ENCODE measurements around the gene ZCCHC17.

The ZCCHC17 gene

DNA sequence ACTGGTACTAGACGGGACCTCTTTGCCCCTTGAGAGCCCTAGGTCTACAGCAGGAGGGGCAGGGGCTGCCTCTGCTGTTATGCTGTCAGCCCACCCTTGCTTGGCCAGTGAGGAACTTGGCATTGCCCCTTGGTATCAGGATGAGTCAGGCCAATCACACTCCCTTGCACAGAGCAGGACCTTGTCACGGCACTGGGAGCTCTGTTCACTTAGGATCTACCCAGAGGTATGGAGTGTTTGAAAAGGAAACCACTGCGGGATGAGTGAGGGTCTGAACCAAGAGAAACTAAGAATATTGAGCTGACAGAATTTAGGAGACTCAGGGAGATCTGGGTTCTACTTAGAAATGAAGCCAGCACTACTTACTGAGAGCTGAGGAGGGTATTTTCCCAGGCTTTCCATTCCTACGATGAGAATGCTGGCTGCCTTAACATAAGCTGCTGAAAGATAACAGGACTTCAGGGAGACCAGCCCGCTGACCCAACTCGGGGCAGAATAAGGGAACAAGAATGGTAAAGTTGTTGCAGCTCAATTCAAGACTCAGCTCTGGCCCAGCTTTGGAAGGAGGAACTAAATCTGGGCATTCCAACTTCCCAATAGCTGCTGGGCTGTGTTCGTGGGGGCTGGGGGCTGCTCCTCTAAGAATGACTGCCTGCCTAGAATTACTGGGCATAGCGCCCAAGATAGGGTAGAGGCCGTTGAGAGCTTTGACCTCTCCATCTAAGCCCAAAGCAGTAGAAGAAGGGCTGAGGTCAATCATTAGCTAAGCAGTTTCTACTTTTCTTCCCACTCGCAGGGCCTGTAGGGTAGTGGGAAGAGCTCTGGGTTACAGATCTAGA lies 74.5 kb downstream of the ZCCHC17 start:
- Histone ChIP-seq H3K36me3 (ENCODE audit: control insufficient read depth in 1 of 2, insufficient read depth in 2 of 2, low read length in 2 of 2) (peaks cover 0 to 11% of the 10 kb centered on the region in 2 donors), H3K27me3 (ENCODE audit: low read depth, low read length) (no peaks in the 10 kb centered on the region), H3K9me3 (ENCODE audit: control insufficient read depth in 1 of 2, low read length in 2 of 2) (no peaks in the 10 kb centered on the region), H3K4me1 (ENCODE audit: control insufficient read depth in 1 of 2, insufficient read depth in 2 of 2, low read length in 2 of 2) (peaks cover 11 to 27% of the 10 kb centered on the region in 2 donors), H3K27ac (ENCODE audit: low read length) (peak overlapping the region; percentile 18), H3K4me3 (ENCODE audit: low read depth in 1 of 2, low read length in 2 of 2) (no peak overlapping the region)

DNA sequence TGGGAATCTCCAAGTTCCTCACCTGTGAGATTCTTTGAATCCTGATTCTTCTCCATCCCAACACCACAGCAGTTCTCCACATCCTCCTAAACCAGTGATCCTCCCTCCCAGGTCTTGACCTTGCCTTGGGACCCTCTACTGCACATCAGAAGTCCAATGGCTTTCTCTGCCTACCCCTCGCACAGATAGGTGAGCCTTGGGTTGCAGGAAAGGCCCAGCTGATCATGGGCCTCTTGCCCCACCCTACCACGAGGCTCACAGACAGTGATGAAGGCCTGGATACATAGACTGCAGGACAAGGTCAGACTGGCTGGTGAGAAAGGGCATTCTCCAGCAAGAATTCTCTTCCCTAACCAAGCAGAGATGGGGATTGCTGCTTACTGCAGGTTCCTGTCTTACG lies 75.2 kb downstream of the ZCCHC17 start:
- Histone ChIP-seq H3K4me3 (ENCODE audit: low read depth in 1 of 2, low read length in 2 of 2) (peak overlapping the region in 1 of 2 donors; percentile 49), H3K27me3 (ENCODE audit: low read depth, low read length) (no peaks in the 10 kb centered on the region), H3K36me3 (ENCODE audit: control insufficient read depth in 1 of 2, insufficient read depth in 2 of 2, low read length in 2 of 2) (peaks cover 0 to 6% of the 10 kb centered on the region in 2 donors), H3K27ac (ENCODE audit: low read length) (peak overlapping the region; percentile 18), H3K9me3 (ENCODE audit: control insufficient read depth in 1 of 2, low read length in 2 of 2) (no peaks in the 10 kb centered on the region), H3K4me1 (ENCODE audit: control insufficient read depth in 1 of 2, insufficient read depth in 2 of 2, low read length in 2 of 2) (peaks cover 11 to 27% of the 10 kb centered on the region in 2 donors)

GRCh38 chr1:31372751-31373055 lies 75.9 kb downstream of the ZCCHC17 start:
- no peaks in the 10 kb centered on the region for H3K36me3 ChIP-seq (ENCODE audit: control insufficient read depth in 1 of 2, insufficient read depth in 2 of 2, low read length in 2 of 2)
- H3K4me3 ChIP-seq (ENCODE audit: low read depth in 1 of 2, low read length in 2 of 2): peak overlapping the region; percentile 49 to 58
- peak overlapping the region; percentile 18 for H3K27ac ChIP-seq (ENCODE audit: low read length)
- no peaks in the 10 kb centered on the region for H3K27me3 ChIP-seq (ENCODE audit: low read depth, low read length)
- peaks cover 11 to 27% of the 10 kb centered on the region in 2 donors for H3K4me1 ChIP-seq (ENCODE audit: control insufficient read depth in 1 of 2, insufficient read depth in 2 of 2, low read length in 2 of 2)
- H3K9me3 ChIP-seq (ENCODE audit: control insufficient read depth in 1 of 2, low read length in 2 of 2): no peaks in the 10 kb centered on the region

DNA sequence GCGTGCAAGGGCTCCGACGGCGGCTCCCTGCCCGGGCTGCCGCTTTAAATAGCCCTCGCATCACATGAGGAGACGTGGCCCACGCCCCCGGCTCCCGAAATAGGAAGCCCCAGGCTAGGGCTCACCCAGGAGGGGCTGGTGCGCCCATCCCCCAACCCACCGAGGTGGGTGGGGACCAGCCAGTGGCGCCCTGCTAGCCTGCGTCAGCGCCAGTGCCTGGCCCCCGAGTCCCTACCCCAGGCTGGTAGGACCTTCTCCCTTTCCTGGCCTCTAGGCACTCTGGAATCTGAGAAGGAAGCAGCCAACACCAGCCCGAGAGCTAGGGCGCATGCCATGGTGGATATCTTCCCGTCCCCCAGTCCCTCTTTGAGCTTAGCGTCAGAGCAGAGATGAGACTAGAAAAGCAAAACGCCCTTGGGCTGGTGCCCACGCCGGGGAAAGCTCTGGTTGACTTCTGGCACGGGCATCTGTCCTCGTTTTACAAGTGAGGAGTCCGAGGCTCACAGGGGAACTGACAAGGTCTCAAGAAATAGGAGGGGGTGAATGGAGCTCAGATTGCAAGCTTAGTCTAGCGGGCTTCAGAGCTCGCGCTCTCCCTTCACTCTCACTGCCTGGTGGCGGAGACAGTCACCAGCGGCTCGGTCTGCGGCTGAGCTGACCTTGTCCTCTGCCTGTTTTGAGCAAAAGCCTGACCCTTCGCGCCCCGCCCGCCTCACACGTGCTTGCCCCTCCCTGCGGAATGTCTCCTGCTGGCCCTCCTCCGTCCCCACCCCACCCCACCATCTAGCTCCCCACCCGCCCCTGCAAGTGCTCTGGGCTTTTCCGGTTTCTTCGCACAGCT lies 76.4 kb downstream of the ZCCHC17 start, which contains the start of gene FABP3:
TSS of gene FABP3 (minus strand) at position 21 of the 841 bp plus-strand sequence. CDS start 62 bp downstream, outside the sequence.
- Histone ChIP-seq H3K4me1 (ENCODE audit: control insufficient read depth in 1 of 2, insufficient read depth in 2 of 2, low read length in 2 of 2) (peaks cover 11 to 26% of the 10 kb centered on the region in 2 donors), H3K36me3 (ENCODE audit: control insufficient read depth in 1 of 2, insufficient read depth in 2 of 2, low read length in 2 of 2) (no peaks in the 10 kb centered on the region), H3K9me3 (ENCODE audit: control insufficient read depth in 1 of 2, low read length in 2 of 2) (no peaks in the 10 kb centered on the region), H3K27ac (ENCODE audit: low read length) (peak within 1 kb of the TSS; percentile 69), H3K4me3 (ENCODE audit: low read depth in 1 of 2, low read length in 2 of 2) (peak within 1 kb of the TSS; percentile 52 to 58), H3K27me3 (ENCODE audit: low read depth, low read length) (no peaks in the 10 kb centered on the region)

DNA sequence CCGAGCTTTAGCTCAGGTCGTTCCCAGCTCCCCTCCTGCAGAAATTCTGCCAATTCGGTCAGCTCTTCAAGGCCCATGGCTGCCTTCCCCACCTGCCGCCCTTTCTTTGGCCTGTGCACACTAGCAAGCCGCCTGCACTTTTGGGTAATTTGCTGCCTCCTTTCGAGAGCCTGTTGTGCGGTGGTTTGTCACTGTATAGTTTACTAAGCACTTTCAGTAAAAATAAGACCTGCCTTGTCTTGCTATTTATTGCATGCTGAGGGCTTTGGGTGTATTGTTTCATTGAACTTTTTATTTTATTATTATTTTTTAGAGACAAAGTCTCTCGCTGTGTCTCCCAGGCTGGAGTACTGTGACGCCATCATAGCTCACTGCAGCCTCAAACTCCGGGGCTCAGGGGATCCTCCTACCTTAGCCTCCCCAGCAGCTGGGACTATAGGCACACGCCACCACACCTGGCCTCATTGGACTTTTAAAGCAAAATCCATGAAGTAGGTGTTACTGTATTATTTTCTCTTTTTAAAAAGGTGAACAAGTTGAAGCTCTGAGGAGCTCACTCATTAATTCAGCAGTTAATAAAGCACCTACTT lies 77.2 kb downstream of the ZCCHC17 start:
- peak overlapping the region in 1 of 2 donors; percentile 58 for H3K4me3 ChIP-seq (ENCODE audit: low read depth in 1 of 2, low read length in 2 of 2)
- peaks cover 11 to 19% of the 10 kb centered on the region in 2 donors for H3K4me1 ChIP-seq (ENCODE audit: control insufficient read depth in 1 of 2, insufficient read depth in 2 of 2, low read length in 2 of 2)
- H3K27me3 ChIP-seq (ENCODE audit: low read depth, low read length): no peaks in the 10 kb centered on the region
- no peaks in the 10 kb centered on the region for H3K36me3 ChIP-seq (ENCODE audit: control insufficient read depth in 1 of 2, insufficient read depth in 2 of 2, low read length in 2 of 2)
- H3K27ac ChIP-seq (ENCODE audit: low read length): no peak overlapping the region
- H3K9me3 ChIP-seq (ENCODE audit: control insufficient read depth in 1 of 2, low read length in 2 of 2): no peaks in the 10 kb centered on the region

- Histone ChIP-seq H3K9me3 (ENCODE audit: control insufficient read depth in 1 of 2, low read length in 2 of 2) (no peaks in the 10 kb centered on the region), H3K4me1 (ENCODE audit: control insufficient read depth in 1 of 2, insufficient read depth in 2 of 2, low read length in 2 of 2) (peaks cover 11 to 18% of the 10 kb centered on the region in 2 donors), H3K4me3 (ENCODE audit: low read depth in 1 of 2, low read length in 2 of 2) (no peak overlapping the region), H3K27me3 (ENCODE audit: low read depth, low read length) (no peaks in the 10 kb centered on the region), H3K36me3 (ENCODE audit: control insufficient read depth in 1 of 2, insufficient read depth in 2 of 2, low read length in 2 of 2) (no peaks in the 10 kb centered on the region), H3K27ac (ENCODE audit: low read length) (no peak overlapping the region)
These were observed 77.8 kb downstream of the ZCCHC17 start for GRCh38 chr1:31374511-31375196.

DNA sequence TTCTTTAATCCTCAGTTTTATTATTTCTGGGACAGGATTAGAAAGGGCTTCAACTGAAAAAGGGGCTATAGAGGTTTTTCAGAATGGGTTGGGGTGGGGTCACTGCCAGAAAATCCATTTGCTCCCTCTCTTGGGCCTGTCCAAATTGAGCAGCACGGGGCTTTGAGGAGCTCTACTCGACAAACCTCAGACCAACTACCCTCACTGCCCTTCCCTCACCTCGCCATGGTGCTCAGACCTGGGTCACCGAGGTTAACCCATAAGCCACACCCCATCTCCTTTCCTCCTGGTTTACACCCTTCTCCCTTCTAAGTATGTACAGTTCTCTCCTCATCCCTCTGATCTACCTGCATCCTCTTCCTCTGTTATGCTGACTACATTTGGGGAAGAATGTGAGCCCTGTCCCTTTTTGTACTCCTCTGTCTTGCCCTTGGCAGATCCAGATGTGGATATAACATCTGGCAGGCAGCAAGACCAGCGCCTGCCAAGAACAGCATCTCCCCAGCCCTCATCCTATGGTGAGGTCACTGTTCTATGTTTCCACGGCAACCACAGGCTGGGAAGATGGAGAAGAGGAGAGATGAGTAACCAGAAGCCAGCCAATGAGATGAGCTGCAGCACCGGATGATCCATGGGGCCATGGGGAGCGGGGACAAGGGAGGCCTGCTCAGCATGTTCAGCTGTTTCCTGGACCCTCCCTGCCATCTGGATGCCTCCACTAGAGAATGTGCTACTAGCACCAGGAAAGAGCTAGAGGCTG lies 79.7 kb downstream of the ZCCHC17 start:
- H3K4me3 ChIP-seq (ENCODE audit: low read depth in 1 of 2, low read length in 2 of 2): no peak overlapping the region
- H3K27ac ChIP-seq (ENCODE audit: low read length): no peak overlapping the region
- H3K27me3 ChIP-seq (ENCODE audit: low read depth, low read length): no peaks in the 10 kb centered on the region
- H3K4me1 ChIP-seq (ENCODE audit: control insufficient read depth in 1 of 2, insufficient read depth in 2 of 2, low read length in 2 of 2): peaks cover 11 to 18% of the 10 kb centered on the region in 2 donors
- H3K36me3 ChIP-seq (ENCODE audit: control insufficient read depth in 1 of 2, insufficient read depth in 2 of 2, low read length in 2 of 2): no peaks in the 10 kb centered on the region
- no peaks in the 10 kb centered on the region for H3K9me3 ChIP-seq (ENCODE audit: control insufficient read depth in 1 of 2, low read length in 2 of 2)

DNA sequence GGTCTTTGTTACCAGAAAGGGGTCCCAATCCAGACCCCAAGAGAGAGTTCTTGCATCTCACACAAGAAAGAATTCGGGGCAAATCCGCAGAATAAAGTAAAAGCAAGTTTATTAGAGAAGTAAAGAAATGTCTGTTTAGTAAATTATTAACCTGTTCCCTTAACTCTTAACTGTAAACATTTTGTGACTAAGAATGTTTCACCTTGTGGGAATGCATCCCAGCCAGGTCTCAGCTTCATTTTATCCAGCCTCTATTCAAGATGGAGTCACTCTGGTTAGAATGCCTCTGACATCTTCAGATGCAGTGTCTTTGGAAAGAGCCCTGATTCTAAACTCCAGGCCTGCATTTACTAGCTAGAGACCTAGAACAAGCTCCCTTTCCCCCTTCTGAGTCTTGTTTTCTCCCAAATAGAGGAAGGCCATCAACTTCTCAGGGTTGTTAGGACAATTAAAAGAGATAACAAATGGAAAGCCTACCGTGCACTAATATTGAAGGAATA lies 80.6 kb downstream of the ZCCHC17 start:
- no peaks in the 10 kb centered on the region for H3K9me3 ChIP-seq (ENCODE audit: control insufficient read depth in 1 of 2, low read length in 2 of 2)
- H3K4me1 ChIP-seq (ENCODE audit: control insufficient read depth in 1 of 2, insufficient read depth in 2 of 2, low read length in 2 of 2): peaks cover 7 to 11% of the 10 kb centered on the region in 2 donors
- no peaks in the 10 kb centered on the region for H3K36me3 ChIP-seq (ENCODE audit: control insufficient read depth in 1 of 2, insufficient read depth in 2 of 2, low read length in 2 of 2)
- H3K27me3 ChIP-seq (ENCODE audit: low read depth, low read length): no peaks in the 10 kb centered on the region
- H3K27ac ChIP-seq (ENCODE audit: low read length): no peak overlapping the region
- H3K4me3 ChIP-seq (ENCODE audit: low read depth in 1 of 2, low read length in 2 of 2): no peak overlapping the region

GRCh38 chr1:31378001-31378400 lies 81.2 kb downstream of the ZCCHC17 start:
- Histone ChIP-seq H3K4me1 (ENCODE audit: control insufficient read depth in 1 of 2, insufficient read depth in 2 of 2, low read length in 2 of 2) (peaks cover 4 to 5% of the 10 kb centered on the region in 2 donors), H3K27me3 (ENCODE audit: low read depth, low read length) (no peaks in the 10 kb centered on the region), H3K36me3 (ENCODE audit: control insufficient read depth in 1 of 2, insufficient read depth in 2 of 2, low read length in 2 of 2) (no peaks in the 10 kb centered on the region), H3K9me3 (ENCODE audit: control insufficient read depth in 1 of 2, low read length in 2 of 2) (no peaks in the 10 kb centered on the region), H3K27ac (ENCODE audit: low read length) (no peak overlapping the region), H3K4me3 (ENCODE audit: low read depth in 1 of 2, low read length in 2 of 2) (no peak overlapping the region)

GRCh38 chr1:31380181-31380580 lies 83.3 kb downstream of the ZCCHC17 start:
- no peaks in the 10 kb centered on the region for H3K4me1 ChIP-seq (ENCODE audit: control insufficient read depth in 1 of 2, insufficient read depth in 2 of 2, low read length in 2 of 2)
- no peak overlapping the region for H3K4me3 ChIP-seq (ENCODE audit: low read depth in 1 of 2, low read length in 2 of 2)
- H3K9me3 ChIP-seq (ENCODE audit: control insufficient read depth in 1 of 2, low read length in 2 of 2): no peaks in the 10 kb centered on the region
- no peak overlapping the region for H3K27ac ChIP-seq (ENCODE audit: low read length)
- H3K36me3 ChIP-seq (ENCODE audit: control insufficient read depth in 1 of 2, insufficient read depth in 2 of 2, low read length in 2 of 2): no peaks in the 10 kb centered on the region
- H3K27me3 ChIP-seq (ENCODE audit: low read depth, low read length): no peaks in the 10 kb centered on the region
